ENCODE measurements around the gene LRRC74A.

DNA sequence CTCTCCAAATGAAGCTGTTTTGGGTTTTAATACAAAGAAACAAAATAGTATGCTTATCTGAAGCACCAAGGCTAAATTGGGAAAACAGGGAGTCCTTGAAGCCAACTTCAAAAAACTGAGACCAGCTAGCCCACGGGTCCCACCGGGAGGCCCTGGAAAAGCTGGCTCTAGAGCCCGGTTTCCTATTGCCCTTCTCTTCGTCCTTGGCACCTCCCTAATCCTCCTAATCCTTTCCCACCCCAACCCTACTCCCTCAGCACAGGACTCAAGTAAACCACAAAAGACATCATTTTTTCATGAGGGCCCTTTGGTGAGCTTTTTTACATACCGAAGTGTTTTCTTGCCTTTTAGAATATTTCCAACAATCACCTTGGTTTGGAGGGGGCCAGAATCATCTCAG, 11.3 kb downstream of the LRRC74A start:
- TF ChIP-seq, protein P1, sequence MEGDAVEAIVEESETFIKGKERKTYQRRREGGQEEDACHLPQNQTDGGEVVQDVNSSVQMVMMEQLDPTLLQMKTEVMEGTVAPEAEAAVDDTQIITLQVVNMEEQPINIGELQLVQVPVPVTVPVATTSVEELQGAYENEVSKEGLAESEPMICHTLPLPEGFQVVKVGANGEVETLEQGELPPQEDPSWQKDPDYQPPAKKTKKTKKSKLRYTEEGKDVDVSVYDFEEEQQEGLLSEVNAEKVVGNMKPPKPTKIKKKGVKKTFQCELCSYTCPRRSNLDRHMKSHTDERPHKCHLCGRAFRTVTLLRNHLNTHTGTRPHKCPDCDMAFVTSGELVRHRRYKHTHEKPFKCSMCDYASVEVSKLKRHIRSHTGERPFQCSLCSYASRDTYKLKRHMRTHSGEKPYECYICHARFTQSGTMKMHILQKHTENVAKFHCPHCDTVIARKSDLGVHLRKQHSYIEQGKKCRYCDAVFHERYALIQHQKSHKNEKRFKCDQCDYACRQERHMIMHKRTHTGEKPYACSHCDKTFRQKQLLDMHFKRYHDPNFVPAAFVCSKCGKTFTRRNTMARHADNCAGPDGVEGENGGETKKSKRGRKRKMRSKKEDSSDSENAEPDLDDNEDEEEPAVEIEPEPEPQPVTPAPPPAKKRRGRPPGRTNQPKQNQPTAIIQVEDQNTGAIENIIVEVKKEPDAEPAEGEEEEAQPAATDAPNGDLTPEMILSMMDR (conservative IDR thresholded peaks at IDR 0.05) = no peak
- no peak for TF ChIP-seq ZFX (IDR thresholded peaks at IDR 0.05)

Measured in C4-2B (cell line).